IMR-90 (cell line): Measurements from ENCODE around the gene NCAM1.

Source experiments
- CEBPB ChIP-seq: IDR thresholded peaks from 2 replicates; pipeline ENCODE4 v1.6.1; 2012; ENCODE audit warnings: low read depth, low read length, improper control_type of control experiment
- CTCF ChIP-seq: conservative IDR thresholded peaks from 2 replicates; pipeline ENCODE4 v1.5.1; 2012; ENCODE audit warnings: mild to moderate bottlenecking, low read depth, low read length, improper control_type of control experiment
- MAFK ChIP-seq: IDR thresholded peaks from 2 replicates; pipeline ENCODE4 v1.6.1; 2012; ENCODE audit warnings: low read depth, low read length, improper control_type of control experiment
- POLR2A ChIP-seq: IDR thresholded peaks from 2 replicates; pipeline ENCODE4 v1.6.1; 2012; ENCODE audit warnings: mild to moderate bottlenecking, low read depth, low read length
- TF ChIP-seq, protein P1 (sequence below): fragments of 150-350 bp; IDR thresholded peaks from 2 replicates; pipeline ENCODE4 v1.6.1; 2017; ENCODE audit warnings: mild to moderate bottlenecking, antibody characterized with exemption, low read length, low read depth

DNA sequence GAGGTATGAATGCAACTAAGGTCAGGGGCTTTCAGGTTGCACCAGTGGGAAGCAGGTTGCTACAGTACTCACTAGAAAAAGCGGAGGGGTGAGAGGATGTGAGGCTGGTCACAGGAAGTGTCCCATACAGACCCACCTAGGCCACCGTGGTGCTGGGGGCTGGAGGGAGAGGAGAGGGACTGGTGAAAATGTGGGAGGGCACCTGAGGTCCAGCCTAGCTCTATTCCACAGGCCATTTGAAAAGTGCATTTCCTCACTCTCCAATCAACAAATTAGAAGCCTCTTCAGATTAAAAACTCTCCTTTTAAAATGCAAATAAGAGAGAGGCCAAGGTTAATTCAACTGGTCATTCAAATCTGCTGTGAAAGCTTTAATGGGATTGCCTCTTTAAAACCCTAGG, 38.6 kb upstream of the NCAM1 start:
- no peak for TF ChIP-seq CTCF
- no peak for TF ChIP-seq POLR2A
- TF ChIP-seq, protein P1, sequence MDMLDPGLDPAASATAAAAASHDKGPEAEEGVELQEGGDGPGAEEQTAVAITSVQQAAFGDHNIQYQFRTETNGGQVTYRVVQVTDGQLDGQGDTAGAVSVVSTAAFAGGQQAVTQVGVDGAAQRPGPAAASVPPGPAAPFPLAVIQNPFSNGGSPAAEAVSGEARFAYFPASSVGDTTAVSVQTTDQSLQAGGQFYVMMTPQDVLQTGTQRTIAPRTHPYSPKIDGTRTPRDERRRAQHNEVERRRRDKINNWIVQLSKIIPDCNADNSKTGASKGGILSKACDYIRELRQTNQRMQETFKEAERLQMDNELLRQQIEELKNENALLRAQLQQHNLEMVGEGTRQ, result no peak
- TF ChIP-seq CEBPB, result no peak
- TF ChIP-seq MAFK, result no peak
